Measurements from ENCODE around the gene KIAA0513. TPM values are rescaled to one million over a fixed set of nuclear protein-coding genes. Genes with fewer than 3 reads are reported as not detected.

The KIAA0513 gene
- total and polyA plus RNA-seq, 5 donors from 2014 or later, result 1.5 to 7.5 (median 3.3) TPM

- no peak for DNase-seq
- ATAC-seq (ENCODE audit: low read depth in 2 of 2), result no peak
- no peaks in the 10 kb centered on the region for H3K27me3 ChIP-seq (ENCODE audit: control insufficient read depth, insufficient read depth, low read length)
Measured at GRCh38 chr16:85141491-85142128, 114.0 kb downstream of the KIAA0513 start.

GRCh38 chr16:85142129-85142513 lies 114.5 kb downstream of the KIAA0513 start:
- Histone ChIP-seq H3K36me3 (ENCODE audit: control insufficient read depth, insufficient read depth, low read length) (no peaks in the 10 kb centered on the region), H3K4me1 (ENCODE audit: control insufficient read depth, insufficient read depth, low read length, poor library complexity, severe bottlenecking) (no peaks in the 10 kb centered on the region), H3K27ac (ENCODE audit: insufficient read depth, low read length, poor library complexity, severe bottlenecking) (no peak overlapping the region), H3K27me3 (ENCODE audit: control insufficient read depth, insufficient read depth, low read length) (no peaks in the 10 kb centered on the region), H3K4me3 (ENCODE audit: low read depth, low read length) (no peak overlapping the region), H3K9me3 (ENCODE audit: control insufficient read depth in 2 of 2, low read length in 2 of 2) (no peaks in the 10 kb centered on the region)
- H3K27ac Mint-ChIP-seq, result no peak overlapping the region
- ATAC-seq (ENCODE audit: low read depth in 2 of 2), result no peak
- H3K36me3 Mint-ChIP-seq, result no peaks in the 10 kb centered on the region
- no peak overlapping the region for H3K4me3 Mint-ChIP-seq
- no peak for DNase-seq
- H3K9me3 Mint-ChIP-seq, result no peaks in the 10 kb centered on the region
- H3K27me3 Mint-ChIP-seq, result peaks cover 20% of the 10 kb centered on the region
- H3K4me1 Mint-ChIP-seq, result peaks cover 0 to 5% (median 0%) of the 10 kb centered on the region in 4 donors

More at GRCh38 chr16:85141491-85142128, 114.0 kb downstream of the KIAA0513 start:
- no peak overlapping the region for H3K4me3 Mint-ChIP-seq
- H3K27ac Mint-ChIP-seq, result no peak overlapping the region
- H3K4me1 Mint-ChIP-seq, result peaks cover 0 to 7% (median 0%) of the 10 kb centered on the region in 4 donors
- H3K36me3 Mint-ChIP-seq, result no peaks in the 10 kb centered on the region
- H3K9me3 Mint-ChIP-seq, result no peaks in the 10 kb centered on the region
- Histone ChIP-seq H3K4me1 (ENCODE audit: control insufficient read depth, insufficient read depth, low read length, poor library complexity, severe bottlenecking) (no peaks in the 10 kb centered on the region), H3K27ac (ENCODE audit: insufficient read depth, low read length, poor library complexity, severe bottlenecking) (no peak overlapping the region), H3K36me3 (ENCODE audit: control insufficient read depth, insufficient read depth, low read length) (no peaks in the 10 kb centered on the region), H3K9me3 (ENCODE audit: control insufficient read depth in 2 of 2, low read length in 2 of 2) (no peaks in the 10 kb centered on the region), H3K4me3 (ENCODE audit: low read depth, low read length) (no peak overlapping the region)
- peaks cover 23% of the 10 kb centered on the region for H3K27me3 Mint-ChIP-seq

GRCh38 chr16:85142771-85143211 lies 115.2 kb downstream of the KIAA0513 start:
- no peak overlapping the region for H3K4me3 ChIP-seq (ENCODE audit: low read depth, low read length)
- no peak for DNase-seq
- peaks cover 0 to 2% (median 0%) of the 10 kb centered on the region in 4 donors for H3K4me1 Mint-ChIP-seq
- peaks cover 18% of the 10 kb centered on the region for H3K27me3 Mint-ChIP-seq
- H3K27me3 ChIP-seq (ENCODE audit: control insufficient read depth, insufficient read depth, low read length), result no peaks in the 10 kb centered on the region
- H3K36me3 Mint-ChIP-seq, result no peaks in the 10 kb centered on the region
- no peak overlapping the region for H3K27ac ChIP-seq (ENCODE audit: insufficient read depth, low read length, poor library complexity, severe bottlenecking)
- no peaks in the 10 kb centered on the region for H3K9me3 Mint-ChIP-seq
- no peaks in the 10 kb centered on the region for H3K9me3 ChIP-seq (ENCODE audit: control insufficient read depth in 2 of 2, low read length in 2 of 2)
- no peaks in the 10 kb centered on the region for H3K4me1 ChIP-seq (ENCODE audit: control insufficient read depth, insufficient read depth, low read length, poor library complexity, severe bottlenecking)
- H3K4me3 Mint-ChIP-seq, result no peak overlapping the region
- H3K27ac Mint-ChIP-seq, result no peak overlapping the region
- H3K36me3 ChIP-seq (ENCODE audit: control insufficient read depth, insufficient read depth, low read length), result no peaks in the 10 kb centered on the region
- no peak for ATAC-seq (ENCODE audit: low read depth in 2 of 2)

Other genes starting within 250 kb of the KIAA0513 start
- 0.54 TPM for gene CRISPLD2, start 207.8 kb upstream of the KIAA0513 start, total RNA-seq
- under 1 TPM in 2 of 4 donors, not detected in 2; 0.16 to 0.30 TPM for gene CRISPLD2, start 207.8 kb upstream of the KIAA0513 start, polyA plus RNA-seq
- gene ZDHHC7, start 16.3 kb upstream of the KIAA0513 start, total RNA-seq, result 42.6 TPM
- gene ZDHHC7, start 16.3 kb upstream of the KIAA0513 start, polyA plus RNA-seq, result 10 to 100 TPM; 26.0 to 38.9 (median 37.1) TPM
- not detected for gene CIBAR2, start 84.7 kb downstream of the KIAA0513 start, total RNA-seq
- not detected for gene CIBAR2, start 84.7 kb downstream of the KIAA0513 start, polyA plus RNA-seq